HG03060 (cell line): ENCODE data around the gene WEE1.
A peak's percentile ranks its signal among the peaks of the same experiment; 100 is the strongest.

Experiments used
- ATAC-seq: cut with Tn5 transposase; IDR thresholded peaks from one replicate; pipeline ENCODE4 v1.9.1; 2021; ENCODE audit warnings: low read depth, moderate number of reproducible peaks; ENCODE audit not compliant: unreplicated experiment

The WEE1 gene

GRCh38 chr11:9565822-9566560 is 7.5 kb upstream of the WEE1 start:
- peak; percentile 86 for ATAC-seq

GRCh38 chr11:9566561-9567063 is 6.9 kb upstream of the WEE1 start:
- no peak for ATAC-seq

GRCh38 chr11:9567401-9567800 is 6.1 kb upstream of the WEE1 start:
- ATAC-seq = no peak

GRCh38 chr11:9568161-9568853 is 5.2 kb upstream of the WEE1 start:
- ATAC-seq = no peak

GRCh38 chr11:9568854-9569587 is 4.4 kb upstream of the WEE1 start:
- no peak for ATAC-seq

GRCh38 chr11:9569588-9570164 is 3.8 kb upstream of the WEE1 start:
- no peak for ATAC-seq

- ATAC-seq = no peak
Observed at GRCh38 chr11:9570313-9571025, 3.0 kb upstream of the WEE1 start.

GRCh38 chr11:9571071-9571762 is 2.3 kb upstream of the WEE1 start:
- ATAC-seq = no peak

GRCh38 chr11:9571763-9572115 is 1.7 kb upstream of the WEE1 start:
- ATAC-seq = no peak

GRCh38 chr11:9573775-9574621 is 528 bp downstream of the WEE1 start:
- ATAC-seq = no peak

GRCh38 chr11:9574622-9575259 is 1.3 kb downstream of the WEE1 start:
- no peak for ATAC-seq

GRCh38 chr11:9575260-9576240 is 2.1 kb downstream of the WEE1 start:
- ATAC-seq = no peak

- no peak for ATAC-seq
Observed at GRCh38 chr11:9576701-9577381, 3.4 kb downstream of the WEE1 start.

GRCh38 chr11:9577556-9577955 is 4.1 kb downstream of the WEE1 start:
- ATAC-seq = no peak

GRCh38 chr11:9580894-9581293 is 7.4 kb downstream of the WEE1 start:
- no peak for ATAC-seq

- ATAC-seq = no peak
Observed at GRCh38 chr11:9581556-9582161, 8.2 kb downstream of the WEE1 start.
